Activated CD8-positive, alpha-beta memory T cell treated with anti-CD3 and anti-CD28 coated beads for 48 hours (primary cell): ENCODE data around the gene PITPNM1.
"Not testable (repeated sequence)": the region's sequence is repeated elsewhere in the genome, so short reads cannot be mapped to it uniquely, and the experiment has no call there.

Source experiments
- DNase-seq, 3 experiments: peaks; one replicate each; pipeline ENCODE4 v3.0.0-alpha.2; 2020; ENCODE audit warnings: low read depth in 2 of 3, low spot score in 2 of 3

PITPNM1 gene

DNA sequence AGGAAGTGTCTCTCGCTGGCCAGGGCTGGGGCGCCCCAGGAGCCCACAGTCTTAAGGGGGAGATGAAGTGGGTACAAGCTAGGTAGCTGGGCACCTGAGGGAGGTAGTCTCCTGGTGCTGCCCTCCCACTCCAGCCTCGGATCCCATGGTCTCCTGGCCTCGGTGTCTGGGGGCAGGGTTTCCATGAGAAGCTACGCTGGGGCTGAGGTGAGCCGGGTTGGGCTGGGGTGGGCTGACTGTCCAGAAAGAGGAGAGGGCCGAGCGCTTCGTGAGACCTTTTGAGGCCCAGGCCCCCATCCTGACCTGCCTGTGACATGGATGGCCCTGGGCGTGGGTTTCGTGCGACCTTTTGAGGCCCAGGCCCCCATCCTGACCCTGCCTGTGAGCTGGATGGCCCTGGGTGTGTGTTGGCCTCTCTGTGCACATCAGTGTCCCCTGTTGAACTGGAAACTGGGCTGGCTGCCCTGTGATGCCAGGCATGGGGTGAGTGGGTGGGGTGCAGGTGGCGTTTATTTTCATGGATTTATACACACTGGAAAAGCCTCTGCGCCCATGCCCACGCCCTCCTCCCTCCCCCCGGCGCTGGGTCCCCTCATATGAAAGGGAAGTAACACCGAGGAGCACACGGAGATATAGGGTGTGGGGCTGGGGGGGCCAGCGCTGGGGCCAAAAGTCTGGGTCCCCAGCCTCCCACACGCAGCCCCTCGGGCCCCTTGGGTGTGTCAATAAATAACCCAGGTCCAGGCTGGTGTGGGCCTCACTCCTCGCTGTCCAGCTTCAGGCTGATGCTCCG lies 13.7 kb downstream of the PITPNM1 start:
- DNase-seq = no peak

DNA sequence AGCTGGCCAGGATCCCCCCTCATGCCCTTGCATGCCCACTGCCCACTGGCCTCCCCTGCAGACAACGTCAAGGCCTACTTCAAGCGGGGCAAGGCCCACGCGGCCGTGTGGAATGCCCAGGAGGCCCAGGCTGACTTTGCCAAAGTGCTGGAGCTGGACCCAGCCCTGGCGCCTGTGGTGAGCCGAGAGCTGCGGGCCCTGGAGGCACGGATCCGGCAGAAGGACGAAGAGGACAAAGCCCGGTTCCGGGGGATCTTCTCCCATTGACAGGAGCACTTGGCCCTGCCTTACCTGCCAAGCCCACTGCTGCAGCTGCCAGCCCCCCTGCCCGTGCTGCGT lies 14.5 kb downstream of the PITPNM1 start:
- DNase-seq = no peak

DNA sequence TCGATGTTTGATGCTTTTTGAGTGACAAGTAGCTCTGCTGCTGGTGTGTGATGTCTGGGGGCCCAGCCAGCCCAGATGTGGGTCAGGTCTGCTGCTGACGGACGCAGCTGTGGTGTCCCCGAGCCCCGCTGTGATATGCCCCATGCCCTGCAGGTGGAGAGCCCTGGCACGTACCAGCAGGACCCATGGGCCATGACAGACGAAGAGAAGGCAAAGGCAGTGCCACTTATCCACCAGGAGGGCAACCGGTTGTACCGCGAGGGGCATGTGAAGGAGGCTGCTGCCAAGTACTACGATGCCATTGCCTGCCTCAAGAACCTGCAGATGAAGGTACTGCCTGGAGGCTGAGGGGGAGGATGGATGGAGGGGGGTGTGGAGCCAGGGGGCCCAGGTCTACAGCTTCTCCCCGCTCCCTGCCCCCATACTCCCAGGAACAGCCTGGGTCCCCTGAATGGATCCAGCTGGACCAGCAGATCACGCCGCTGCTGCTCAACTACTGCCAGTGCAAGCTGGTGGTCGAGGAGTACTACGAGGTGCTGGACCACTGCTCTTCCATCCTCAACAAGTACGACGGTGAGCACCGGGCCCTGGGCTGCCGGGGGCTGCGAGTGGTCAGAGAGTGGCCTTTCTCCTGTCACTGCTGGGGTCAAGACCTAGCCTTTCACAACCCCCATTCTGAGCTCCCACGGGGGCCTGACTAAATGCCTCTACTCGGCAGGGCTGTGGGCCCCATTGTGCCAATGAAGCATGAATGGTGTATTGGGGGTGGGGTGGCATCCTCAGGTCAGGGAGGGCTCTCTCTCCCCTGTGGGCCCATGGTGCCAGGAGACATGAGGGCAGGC lies 15.1 kb downstream of the PITPNM1 start:
- DNase-seq = no peak

DNA sequence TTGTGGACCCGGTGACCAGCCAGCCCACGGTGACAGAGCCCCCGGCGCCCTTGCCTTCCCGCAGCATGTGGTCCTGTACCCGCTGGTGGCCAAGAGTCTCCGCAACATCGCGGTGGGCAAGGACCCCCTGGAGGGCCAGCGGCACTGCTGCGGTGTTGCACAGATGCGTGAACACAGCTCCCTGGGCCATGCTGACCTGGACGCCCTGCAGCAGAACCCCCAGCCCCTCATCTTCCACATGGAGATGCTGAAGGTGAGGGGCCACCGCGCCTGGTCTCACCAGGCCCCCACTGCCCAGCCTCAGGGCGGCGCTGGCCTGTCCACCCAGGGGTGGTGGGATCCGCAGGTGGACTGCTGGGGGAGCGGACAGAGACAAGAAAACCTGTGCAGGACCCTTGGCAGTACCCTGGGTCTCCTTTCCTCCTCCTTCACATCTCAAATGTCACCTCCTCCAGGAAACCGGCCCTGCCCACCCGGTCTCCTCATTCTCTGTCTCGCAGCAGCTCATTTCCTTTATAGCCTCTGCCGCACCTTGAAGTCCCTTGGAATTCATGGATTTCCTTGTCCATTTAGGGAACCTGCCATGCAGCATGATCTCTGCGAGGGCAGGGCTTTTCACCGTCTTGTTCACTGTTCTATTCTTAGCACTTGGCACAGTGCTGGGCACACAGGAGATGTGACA lies 15.8 kb downstream of the PITPNM1 start:
- DNase-seq = no peak

DNA sequence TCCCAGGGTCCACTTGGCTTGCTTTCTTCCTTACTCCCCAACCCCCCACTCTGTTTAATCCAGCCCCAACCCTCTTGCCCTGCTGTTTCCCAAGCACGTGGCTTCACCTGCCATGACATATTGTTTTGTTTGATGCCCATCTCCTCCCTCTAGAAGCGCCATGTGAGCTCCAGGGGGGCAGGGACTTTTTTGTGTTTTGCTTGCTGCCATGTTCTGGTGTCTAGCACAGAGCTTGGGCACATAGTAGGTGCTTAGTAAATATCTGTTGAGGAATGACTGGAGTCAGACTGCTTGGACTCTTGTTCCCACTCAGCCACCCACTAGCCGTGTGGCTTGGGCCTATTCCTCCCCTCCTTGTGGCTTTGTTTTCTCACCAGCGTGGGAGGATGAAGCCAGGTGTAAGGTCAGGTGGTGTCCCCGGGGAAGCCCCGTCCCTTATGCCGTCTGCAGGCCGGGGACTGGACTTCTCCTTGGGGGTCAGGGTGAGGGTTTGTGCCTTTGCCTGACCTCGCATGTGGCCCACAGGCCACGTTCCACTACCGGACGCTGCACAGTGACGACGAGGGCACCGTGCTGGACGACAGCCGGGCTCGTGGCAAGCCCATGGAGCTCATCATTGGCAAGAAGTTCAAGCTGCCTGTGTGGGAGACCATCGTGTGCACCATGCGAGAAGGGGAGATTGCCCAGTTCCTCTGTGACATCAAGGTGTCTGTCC lies 18.5 kb downstream of the PITPNM1 start:
- no peak for DNase-seq

DNA sequence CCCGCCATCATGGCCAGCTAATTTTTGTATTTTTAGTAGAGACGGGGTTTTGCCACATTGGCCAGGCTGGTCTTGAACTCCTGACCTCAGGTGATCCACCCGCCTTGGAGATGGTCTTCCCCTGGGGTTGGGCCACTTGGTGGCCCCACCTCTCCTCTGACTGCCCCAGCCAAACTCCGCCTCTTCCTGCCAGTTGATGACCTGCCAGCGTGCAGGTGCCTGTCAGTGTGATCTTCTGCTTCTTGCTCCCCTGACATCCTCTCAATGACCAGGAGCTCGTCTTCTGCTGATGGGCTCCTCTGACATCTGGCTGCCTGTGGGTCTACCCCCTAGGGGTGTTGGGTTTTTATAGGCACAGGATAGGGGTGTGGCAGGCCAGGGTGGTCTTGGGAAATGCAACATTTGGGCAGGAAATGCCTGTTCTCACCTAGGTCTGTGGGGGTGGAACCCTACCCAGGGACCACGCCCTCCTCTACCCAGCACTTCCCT lies 19.2 kb downstream of the PITPNM1 start:
- not testable (repeated sequence) for DNase-seq

DNA sequence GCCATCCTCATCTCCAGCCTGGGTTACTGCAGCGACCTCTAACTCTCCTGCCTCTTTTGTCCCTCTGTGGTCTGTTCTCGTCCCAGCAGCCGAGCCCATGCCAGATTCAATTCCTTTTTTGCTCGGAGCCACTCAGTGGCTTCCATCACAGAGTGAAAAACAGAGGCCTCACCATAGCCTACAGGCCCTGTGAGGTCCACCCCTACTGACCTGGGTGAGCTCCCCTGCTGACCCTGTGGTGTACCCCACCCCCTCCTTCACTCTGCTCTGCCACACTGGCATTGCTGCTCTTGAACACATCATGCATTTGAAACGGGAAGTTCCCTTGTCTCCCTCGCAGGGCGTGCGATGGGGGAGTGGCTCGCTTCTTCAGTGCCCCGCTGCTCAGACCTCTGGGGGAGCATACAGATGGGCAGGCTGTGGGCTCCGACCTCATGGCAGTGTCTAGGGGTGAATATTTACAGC lies 20.3 kb downstream of the PITPNM1 start:
- DNase-seq = no peak

DNA sequence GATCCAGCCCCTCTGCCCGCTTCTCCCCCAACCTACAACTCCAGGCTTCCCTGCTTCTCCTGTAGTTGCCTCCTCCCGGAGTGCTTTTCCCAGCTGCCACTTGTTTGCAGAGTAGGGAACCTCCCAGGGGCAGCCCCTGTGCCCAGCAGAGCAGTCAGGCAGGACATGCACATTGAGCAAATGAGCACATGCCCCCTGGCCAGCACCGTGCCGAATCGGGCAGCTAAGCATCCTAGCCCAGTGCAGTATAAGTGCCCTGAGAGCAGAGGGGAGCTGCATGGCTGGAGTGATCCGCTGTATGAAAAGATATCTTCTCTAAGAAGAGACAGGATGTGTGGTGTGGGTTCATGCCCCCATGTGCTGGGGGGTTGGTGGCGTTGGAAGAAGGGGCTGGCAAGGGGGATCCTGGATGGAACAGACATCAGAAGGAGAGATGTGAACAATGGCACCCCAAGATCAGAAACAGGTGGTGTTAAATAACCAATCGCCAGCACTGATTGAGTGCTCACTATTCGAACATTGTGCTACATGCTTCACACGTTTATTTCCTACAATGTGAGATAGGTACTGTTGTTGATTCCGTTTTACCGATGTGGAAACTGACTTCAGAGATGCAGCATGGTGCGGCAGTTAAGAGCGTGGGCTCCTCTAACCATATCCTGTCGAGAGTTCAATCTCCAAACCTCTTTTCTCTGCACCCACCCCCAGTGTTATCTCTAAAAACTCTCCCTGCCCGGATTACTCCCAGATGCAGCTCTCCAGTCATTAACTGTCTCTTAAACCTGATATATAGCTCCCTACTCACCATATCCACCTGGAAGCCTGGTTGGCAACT lies 21.1 kb downstream of the PITPNM1 start:
- DNase-seq = no peak

DNA sequence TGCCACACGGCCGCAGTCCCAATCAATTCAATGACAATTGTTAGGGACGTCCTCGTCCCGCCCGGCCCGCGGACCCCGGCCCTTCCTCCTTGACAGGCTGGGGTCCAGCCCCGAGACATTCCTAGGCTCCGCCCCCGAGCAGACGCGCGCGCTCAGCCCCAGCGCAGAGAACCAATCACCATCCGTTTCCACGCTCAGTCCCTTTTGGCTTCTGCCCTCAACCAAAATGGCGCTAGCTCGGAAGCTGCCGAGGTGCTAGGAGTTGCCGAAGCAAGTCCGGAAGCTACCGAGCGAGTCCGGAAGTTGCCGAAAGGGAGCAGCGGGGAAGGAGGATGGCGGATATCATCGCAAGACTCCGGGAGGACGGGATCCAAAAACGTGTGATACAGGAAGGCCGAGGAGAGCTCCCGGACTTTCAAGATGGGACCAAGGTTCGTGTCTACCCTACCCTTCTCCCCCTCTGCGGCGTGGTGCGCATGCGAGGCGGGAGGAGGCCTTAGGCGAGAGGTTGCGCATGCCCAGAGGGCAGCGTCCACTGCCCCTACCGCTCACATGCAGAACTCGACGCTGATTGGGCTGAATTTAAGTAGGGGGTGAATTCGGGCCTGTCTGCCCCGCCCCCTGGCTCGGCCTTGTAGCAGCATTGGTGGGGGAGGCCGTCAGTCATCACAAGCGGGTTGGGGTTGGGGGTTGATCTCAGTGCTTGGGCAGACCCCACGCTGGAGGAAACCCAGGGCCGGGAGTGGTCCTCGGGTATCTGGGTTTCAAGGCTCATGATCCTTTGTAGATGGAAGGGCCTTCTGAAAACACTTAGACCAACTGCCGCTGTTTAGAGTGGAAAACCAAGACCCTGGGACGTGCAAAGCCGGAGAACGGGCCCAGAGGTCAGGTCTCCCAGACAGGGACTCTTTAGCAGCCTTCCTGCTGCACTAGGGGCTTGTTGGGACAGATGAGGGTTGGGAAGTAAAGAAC lies 22.1 kb downstream of the PITPNM1 start, which contains the start of gene AIP:
TSS of gene AIP (plus strand) at position 200 of the 972 bp plus-strand sequence. CDS start at position 333, 133 bp downstream.
- DNase-seq = peak; percentile 90 to 91 (median 90)

DNA sequence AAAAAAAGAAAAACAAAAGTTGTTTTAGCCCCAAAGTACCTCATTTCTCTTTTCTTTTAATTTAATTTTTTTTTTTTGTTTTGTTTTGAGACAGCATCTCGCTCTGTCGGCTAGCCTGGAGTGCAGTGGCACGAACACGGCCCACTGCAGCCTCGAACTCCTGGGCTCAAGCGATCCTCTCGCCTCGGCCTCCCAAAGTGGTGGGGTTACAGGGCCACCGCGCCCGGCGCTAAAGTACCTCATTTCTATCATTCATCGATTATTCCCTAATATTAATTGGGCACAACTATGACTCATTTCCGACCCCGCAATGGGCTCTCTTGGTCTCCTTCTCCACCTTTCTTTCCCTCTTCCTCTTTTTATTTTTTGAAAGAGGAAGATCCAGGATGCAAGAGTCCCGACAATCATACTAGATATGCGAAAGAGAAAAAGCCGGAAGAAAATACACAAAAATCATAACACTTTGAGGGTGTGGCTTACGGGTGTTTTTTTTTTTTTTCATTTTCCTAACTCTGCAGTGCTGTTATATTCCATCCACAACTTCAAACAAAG lies 22.8 kb downstream of the PITPNM1 start:
- no peak for DNase-seq

DNA sequence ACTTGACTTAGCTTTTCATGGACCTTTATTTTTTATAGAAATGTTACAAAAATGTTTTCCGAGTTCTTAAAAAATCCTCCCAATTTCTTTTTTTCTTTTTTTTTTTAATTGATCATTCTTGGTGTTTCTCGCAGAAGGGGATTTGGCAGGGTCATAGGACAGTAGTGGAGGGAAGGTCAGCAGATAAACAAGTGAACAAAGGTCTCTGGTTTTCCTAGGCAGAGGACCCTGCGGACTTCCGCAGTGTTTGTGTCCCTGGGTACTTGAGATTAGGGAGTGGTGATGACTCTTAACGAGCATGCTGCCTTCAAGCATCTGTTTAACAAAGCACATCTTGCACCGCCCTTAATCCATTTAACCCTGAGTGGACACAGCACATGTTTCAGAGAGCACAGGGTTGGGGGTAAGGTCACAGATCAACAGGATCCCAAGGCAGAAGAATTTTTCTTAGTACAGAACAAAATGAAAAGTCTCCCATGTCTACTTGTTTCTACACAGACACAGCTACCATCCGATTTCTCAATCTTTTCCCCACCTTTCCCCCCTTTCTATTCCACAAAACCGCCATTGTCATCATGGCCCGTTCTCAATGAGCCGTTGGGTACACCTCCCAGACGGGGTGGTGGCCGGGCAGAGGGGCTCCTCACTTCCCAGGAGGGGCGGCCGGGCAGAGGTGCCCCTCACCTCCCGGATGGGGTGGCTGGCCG lies 27.7 kb downstream of the PITPNM1 start:
- not testable (repeated sequence) for DNase-seq

DNA sequence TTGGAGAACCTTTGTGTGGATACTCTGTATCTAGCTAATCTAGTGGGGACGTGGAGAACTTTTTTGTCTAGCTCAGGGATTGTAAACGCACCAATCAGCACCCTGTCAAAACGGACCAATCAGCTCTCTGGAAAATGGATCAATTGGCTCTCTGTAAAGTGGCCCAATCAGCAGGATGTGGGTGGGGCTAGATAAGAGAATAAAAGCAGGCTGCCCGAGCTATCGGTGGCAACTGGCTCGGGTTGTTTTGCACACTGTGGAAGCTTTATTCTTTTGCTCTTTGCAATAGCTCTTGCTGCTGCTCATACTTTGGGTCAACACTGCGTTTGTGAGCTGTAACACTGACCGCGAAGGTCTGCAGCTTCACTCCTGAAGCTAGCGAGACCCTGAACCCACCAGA lies 28.5 kb downstream of the PITPNM1 start:
- DNase-seq = not testable (repeated sequence)

DNA sequence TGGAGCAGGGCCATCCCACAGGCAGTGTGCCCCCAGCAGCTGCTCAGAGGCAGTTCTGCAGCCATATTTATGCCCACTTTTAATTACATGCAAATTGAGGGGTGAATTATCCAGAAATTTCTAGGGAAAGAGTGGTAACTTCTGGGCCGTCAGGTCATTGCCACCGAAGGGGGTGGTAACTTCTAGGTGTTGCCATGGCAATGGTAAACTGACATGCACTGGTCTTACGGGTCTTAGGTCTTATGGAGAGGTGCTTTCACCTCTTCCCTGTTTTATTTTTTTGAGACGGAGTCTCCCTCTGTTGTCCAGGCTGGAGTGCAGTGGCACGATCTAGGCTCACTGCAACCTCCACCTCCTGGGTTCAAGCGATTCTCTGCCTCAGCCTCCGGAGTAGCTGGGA lies 32.3 kb downstream of the PITPNM1 start:
- no peak for DNase-seq

DNA sequence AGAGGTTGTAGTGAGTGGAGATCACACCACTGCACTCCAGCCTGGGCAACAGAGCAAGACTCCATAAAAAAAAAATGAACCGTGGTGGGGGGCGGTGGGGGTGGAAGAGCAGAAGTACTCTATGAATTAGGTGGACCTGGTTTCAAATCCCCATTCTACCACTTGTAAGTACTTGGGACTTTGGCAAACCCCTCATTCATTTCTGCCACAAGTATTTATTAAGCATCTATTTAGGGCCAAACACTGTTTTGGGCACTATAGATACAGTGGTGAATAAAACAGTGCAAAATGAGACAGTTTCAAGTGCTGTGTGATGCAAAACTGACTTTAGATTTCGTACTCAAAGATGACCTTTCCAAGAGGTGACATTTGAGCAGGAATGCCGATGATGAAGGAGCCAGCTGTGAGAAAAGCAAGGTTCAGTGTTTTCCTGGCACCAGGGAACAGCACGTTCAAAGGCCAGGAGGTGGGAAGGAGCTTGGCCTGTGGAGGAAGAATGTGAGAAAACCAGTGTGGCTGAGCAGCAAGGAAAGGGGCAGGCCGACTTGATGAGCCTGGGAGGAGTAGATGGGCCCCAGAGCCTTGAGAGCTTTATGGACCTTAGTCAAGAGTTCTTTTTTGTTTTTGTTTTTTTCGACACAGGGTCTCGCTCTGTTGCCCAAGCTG lies 34.7 kb downstream of the PITPNM1 start:
- DNase-seq = no peak

DNA sequence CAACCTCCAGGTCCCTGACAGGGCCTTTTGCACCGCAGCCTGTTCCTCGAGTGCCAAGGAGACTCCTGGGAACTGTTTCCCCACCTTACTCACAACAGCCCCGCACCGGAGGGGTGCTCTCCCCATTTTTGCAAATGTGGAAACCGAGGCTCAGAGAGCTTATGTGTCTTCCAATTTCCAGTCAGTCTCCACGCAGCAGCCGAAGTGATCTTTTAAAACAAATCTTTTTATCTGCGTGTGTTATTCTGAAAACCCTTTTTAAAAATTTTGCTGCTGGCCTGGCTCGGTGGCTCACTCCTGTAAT lies 35.7 kb downstream of the PITPNM1 start:
- DNase-seq = no peak

DNA sequence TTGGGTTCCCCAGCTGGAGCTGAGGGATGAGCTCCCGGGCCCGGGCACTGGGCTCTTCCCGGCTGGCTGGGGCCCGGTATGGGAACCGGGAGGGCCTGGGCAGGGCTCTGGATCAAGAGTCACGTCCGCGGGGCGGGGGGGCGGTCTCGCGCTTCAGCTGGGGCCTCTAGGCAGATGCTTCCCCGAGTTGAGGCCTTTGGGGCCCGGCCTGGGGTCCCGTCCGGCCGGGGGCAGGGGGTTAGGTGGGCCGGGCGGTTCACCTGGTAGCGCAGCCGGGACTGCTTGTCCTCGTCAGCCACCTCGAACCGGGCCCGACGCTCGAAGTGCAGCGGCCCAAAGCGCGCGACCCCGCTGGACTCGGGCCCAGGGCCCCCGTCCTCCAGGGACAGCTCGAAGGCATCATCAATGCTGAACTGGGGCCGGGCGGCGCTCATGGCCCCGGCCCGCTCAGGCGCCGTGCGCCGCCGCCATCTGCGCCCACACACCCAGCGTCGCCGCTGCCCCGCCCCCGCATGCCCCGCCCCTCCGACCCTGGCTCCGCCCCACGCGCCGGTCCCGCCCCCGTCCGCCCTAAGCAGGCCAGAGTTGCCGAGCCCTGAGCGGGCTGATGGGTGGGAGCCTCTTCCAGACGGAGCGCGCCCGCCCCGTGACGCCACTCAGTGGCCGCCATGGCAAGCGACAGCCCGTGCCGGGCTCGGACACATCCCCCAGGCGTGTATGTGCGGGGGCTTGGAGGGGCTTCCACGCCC lies 36.2 kb downstream of the PITPNM1 start, which contains the start of gene TMEM134:
TSS of gene TMEM134 (minus strand) at position 493 of the 749 bp plus-strand sequence. CDS start at position 434, 59 bp downstream.
- peak; percentile 84 to 91 (median 87) for DNase-seq

DNA sequence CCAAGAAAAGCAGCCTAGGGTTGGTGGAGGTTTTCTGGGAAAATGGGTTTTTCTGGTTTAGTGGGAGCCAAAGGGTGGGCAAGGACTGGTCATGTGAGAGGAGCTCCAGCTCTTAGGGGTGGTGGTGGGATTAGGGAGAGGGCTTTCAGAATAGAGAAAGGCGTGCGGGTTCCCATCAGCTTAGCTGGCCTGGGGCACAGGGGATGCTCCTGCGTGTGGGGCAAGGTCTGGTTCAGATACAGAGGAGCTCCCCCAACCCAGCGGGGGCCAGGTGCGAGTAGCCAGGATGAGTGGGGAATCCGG lies 36.8 kb downstream of the PITPNM1 start:
- no peak for DNase-seq
